Amniotic epithelial cell (primary cell): ENCODE measurements around the gene SHISA7.

Experiments used
- DNase-seq: peaks from one replicate; pipeline ENCODE4 v3.0.0-alpha.2; 2010; ENCODE audit warnings: low read depth

Gene SHISA7

GRCh38 chr19:55387736-55388497, 55.2 kb downstream of the SHISA7 start:
- DNase-seq: no peak

- DNase-seq: no peak
Measured at GRCh38 chr19:55386493-55386971, 56.6 kb downstream of the SHISA7 start.

GRCh38 chr19:55385724-55386492, 57.2 kb downstream of the SHISA7 start, which contains the start of gene RPL28:
TSS of gene RPL28 (plus strand) at chr19:55385932. CDS start at chr19:55386358, 426 bp downstream.
- peak; percentile 95 for DNase-seq

- DNase-seq: peak; percentile 92
Measured at GRCh38 chr19:55384920-55385723, 58.0 kb downstream of the SHISA7 start.

- DNase-seq: no peak
Measured at GRCh38 chr19:55384131-55384919, 58.8 kb downstream of the SHISA7 start, which contains the start of gene TMEM238. TSS of gene TMEM238 (minus strand) at chr19:55384292. CDS start at chr19:55384259, 33 bp downstream.

GRCh38 chr19:55383279-55384130, 59.6 kb downstream of the SHISA7 start:
- peak; percentile 63 for DNase-seq

- DNase-seq: no peak
Measured at GRCh38 chr19:55382522-55383054, 60.5 kb downstream of the SHISA7 start.

- DNase-seq: no peak
Measured at GRCh38 chr19:55382013-55382412, 61.1 kb downstream of the SHISA7 start.

GRCh38 chr19:55379174-55379573, 63.9 kb downstream of the SHISA7 start:
- no peak for DNase-seq
